A204.1 (cell line): ENCODE measurements around the gene ASB2.

ENCODE experiments used
- FAIRE-seq: peaks from 2 replicates; lab custom pipeline; 2012; peaks lifted over from hg19 to GRCh38; lab: Jason Lieb, UNC

Gene ASB2

GRCh38 chr14:93946541-93947090 lies 29.8 kb downstream of the ASB2 start:
- FAIRE-seq = no peak

- no peak for FAIRE-seq
Measured at GRCh38 chr14:93946104-93946503, 30.3 kb downstream of the ASB2 start.

GRCh38 chr14:93945070-93945399 lies 31.3 kb downstream of the ASB2 start:
- FAIRE-seq = no peak

DNA sequence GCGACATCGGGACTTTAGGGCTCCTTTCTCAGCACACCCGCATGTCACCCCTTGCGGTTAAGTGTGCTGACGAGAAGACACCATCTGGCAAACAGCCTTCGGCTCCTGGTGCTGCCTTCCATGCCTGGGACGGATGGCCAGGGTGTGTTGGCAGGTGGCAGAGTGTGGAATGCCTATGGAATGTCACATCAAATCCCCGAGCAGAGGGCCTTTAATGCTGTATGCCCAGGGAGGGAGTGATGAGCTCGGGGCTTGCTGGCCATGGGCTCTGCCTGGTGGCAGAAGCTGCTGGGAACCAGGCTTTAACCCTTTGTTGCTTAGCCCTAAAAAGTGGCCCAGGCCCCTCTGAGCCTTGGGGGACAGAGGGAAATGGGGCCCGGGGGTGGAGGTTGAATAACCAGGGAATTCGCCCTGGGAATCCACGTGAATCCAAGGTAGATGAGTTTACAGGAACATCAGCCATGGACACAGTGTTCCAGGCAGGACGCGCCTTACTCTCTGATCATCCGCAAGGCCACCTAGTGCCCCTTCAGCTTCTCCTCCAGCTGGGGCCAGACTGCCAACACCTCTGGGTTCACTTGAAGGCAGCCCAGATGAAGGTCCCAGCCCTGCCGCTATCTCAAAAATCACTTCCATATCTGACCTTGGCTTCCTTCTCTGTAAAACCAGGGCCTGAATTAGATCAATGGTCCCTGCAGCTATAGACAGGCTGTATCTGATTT lies 31.9 kb downstream of the ASB2 start:
- FAIRE-seq = no peak

DNA sequence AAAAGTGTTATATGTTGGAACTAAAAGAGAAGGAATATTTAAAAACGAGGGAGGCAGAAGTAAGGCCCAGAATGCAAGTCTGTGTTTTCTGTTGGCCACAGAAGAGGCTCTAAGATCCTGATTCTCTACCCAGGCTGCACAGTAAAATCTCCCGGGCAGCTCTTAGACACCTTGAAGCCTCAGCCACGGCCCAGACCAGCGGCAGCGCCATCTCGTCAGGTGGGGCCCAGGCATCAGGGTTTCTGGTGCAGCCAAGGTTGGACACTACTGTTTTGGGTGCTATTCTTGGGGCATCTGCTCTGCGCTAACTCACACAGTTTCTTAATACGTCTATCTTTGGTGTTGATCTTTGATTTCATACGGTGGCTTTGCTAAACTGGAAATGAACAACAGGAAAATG lies 32.4 kb downstream of the ASB2 start:
- no peak for FAIRE-seq

GRCh38 chr14:93943052-93943451 lies 33.3 kb downstream of the ASB2 start:
- FAIRE-seq = no peak

- FAIRE-seq = no peak
Measured at GRCh38 chr14:93941293-93941910, 35.0 kb downstream of the ASB2 start.

DNA sequence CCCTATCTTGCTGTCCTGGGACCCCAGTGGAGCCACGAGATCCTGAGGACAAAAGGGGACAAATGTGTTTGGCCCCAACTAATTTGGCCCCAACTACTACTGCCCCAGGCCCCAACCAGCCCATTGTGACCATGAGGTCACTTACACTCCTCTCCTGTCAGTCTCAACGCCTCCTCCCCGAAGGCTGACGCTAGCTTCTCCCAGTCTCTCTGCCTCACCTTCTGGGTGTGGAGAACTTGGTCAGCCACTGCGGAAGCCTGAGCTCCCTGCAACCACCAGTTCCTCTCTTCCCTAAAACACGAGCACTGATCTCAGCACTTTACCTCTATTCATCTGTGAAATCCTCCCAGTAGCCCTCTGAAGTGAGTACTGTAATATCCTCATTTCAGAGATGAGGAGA lies 35.9 kb downstream of the ASB2 start:
- FAIRE-seq = no peak

DNA sequence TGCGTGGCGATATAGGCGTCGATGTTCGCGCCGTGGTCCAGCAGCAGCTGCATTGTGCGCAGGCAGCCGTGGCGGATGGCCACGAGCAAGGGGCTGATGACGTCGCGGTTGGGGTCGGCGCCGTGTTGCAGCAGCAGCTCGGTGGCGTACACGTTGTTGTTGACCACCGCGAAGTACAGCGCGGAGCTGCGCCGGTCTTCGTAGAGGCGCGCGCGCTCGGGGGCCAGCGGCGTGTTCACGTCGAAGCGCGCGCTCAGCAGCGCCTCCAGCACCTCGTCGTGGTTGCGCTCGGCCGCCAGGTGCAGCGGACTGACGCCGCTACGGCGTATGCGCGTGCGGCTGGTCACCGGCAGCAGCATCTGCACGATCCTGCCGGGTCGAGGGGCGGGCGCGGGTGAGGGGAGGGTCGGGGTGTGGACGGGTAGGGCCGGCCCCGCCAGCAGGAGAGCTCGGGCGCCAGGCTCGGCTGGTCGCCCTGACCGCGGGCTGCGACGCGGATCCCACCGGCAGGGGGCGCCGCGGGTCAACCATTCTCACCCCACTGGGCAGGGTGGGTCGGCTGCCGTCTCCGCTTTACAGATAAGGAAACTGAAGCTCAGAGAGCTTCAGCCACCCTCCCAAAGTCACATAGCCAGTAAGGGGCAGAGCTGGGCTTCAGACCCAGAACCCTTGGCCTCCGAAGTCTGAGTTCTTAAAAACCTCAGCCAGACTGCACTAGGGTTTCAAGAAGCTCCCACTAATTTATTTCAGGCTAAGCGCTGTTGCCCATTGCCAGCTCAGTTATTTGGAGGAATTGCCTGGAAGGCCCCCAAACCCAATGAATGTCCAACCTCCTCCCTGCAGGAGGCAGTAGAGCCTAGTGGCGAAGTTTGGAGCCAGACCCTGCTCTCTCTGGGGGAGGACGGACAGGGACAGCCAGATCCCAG lies 36.8 kb downstream of the ASB2 start:
- no peak for FAIRE-seq

DNA sequence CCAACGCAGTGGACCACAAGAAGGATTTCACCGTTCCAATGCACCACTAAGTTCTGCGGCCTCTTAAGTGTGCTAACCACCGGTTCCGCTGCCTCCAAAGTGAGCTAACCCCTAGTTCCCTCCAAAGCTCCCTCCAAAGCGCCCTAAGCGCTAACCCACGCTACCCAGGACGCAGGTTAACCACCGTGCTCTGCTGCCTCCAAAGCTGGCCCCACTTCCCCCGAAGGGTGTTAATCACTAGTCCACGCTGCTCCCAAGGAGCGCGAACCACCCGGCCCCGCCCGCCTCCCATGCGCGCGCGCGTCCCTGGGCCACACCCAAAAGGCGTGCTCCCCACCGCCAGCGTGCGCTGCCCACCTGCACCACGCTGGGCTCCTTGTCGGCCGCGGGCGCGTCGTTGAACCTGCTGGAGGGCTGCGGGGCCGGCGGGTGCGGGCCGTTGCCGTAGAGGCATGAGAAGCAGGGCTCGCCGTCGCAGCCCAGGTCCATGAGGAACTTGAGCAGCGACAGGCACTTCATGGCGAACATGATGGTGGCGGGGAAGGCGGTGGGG lies 37.5 kb downstream of the ASB2 start:
- FAIRE-seq = no peak

- no peak for FAIRE-seq
Measured at GRCh38 chr14:93937519-93937918, 38.9 kb downstream of the ASB2 start.

DNA sequence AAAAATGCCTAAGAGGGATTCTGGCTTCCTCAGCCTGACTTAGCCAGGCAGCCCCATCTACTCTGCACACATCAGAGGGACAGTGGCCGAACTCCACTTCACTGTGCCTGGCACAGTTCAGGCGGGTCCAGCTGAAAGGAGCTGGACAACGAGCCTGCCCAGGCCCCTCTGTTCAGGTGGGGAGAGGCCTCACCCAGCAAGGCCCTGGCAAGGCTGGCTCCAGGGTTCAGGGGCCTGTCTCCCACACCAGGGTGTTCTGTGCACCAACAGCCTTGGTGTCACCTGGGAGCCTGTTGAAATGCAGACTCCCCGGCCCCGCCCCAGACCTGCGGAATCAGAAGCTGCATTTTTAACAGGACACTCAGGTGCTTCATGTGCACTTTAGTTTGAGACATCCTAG lies 39.4 kb downstream of the ASB2 start:
- FAIRE-seq = no peak

GRCh38 chr14:93936245-93936644 lies 40.1 kb downstream of the ASB2 start:
- no peak for FAIRE-seq

GRCh38 chr14:93935213-93935612 lies 41.2 kb downstream of the ASB2 start:
- FAIRE-seq = no peak

DNA sequence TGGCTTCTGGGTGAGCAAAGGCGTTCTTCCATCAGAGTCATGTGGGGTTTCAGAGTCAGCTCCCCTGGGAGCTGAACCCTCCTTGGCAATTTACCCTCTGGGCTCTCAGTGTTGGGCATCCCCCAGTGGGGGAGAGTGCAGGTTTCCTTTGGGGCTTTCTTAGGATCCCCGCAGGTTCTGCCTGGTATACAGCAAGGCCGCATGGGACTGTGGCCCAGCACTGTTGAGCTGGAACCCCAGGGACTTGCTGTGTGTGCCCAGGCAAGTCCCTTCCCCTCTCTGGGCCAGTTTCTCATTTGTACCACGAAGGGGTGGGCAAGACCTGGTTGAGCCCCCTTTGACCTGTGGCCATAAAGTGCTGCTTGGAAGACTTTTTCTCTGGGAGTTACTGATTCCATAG lies 43.7 kb downstream of the ASB2 start:
- FAIRE-seq = no peak

DNA sequence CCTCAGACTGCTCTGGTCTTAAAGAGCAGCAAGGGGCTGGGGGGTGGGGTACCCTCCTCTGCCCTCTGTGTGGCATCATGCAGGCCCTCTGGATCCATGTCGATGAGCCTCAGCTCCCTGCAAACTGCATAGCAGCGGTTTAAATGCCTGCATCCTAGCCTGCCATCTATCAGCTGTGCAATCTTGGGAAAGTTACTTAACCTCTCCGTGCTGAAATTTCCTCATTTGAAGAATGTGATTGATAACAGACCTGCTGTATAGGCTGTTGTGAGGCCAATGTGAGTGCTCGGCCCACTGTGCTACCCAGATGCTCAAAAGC lies 45.4 kb downstream of the ASB2 start:
- FAIRE-seq = no peak

DNA sequence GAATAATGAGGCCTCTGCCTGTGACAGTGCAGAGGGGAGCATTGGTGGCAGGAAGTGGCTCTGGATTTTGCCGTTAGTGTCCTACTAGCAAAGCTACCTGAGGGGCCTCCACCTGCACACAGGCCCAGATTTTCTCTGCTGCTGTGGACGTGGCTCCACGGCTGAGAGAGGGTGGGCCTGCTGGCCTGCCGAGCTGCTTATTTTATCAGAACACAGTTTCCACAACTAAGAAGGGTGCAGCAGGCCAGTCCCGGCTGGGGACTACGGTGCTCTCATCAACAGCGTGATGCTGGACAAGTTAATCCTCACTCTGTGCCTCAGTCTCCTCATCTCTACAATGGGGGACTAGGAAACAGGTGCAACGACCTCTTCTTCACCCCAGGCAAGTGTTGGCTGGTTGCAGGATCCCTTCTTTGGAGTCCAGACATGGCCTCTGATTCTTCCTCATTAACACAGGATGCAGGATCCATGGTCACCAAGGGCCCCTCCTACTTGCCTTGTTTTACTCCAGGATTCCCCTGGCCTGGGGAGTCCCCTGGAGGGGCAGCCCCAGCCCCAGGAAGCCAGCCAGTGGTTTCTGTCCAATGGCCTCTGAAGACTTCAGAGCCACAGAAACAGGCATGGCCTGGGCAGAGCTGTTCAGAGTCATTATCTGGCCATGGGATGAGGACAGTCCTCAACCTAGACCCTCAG lies 45.9 kb downstream of the ASB2 start:
- FAIRE-seq = no peak

DNA sequence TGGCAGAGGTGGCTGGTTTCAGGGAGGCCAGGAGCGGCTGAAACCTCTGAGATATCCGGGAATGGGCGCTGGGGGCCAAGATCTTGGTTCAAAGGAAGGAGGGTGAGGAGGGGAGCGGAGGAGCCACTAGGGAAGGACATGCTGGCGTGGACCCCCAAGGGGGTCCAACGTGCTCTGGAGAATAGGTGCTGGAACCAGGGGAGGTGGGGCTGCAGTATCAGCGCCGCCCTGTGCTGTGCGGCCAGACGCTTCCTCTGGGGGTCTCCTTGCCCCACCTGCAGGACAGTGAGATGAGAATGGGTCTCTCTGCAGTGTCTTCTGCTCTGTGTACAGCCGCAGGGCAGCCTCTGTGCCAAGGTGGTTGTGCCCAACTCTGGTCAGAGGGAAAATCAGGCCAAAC lies 46.7 kb downstream of the ASB2 start:
- no peak for FAIRE-seq

DNA sequence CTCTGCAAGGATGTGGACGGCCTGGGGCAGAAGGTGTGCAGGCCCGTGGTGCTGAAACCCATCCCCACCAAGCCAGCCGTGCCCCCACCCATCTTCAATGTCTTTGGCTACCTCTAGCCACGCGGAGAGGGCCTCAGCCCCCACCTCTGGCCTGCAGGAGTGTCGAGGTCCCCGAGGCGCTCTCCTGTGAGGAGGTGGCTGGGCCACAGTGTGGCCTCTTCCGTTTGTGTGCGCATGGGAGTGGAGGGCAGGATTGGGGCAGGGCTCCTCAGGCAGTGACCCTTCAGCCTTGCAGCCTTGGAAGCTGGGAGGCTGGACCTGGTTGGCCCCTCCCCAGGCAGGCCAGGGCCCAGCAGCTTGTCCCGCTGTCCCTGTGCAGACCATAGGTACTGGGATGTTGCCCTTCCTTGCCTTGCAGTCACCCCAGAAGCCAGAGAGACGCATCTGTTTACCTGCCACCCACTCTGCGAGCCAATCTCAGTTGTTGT lies 47.3 kb downstream of the ASB2 start:
- FAIRE-seq = no peak

GRCh38 chr14:93928184-93929047 lies 48.0 kb downstream of the ASB2 start:
- FAIRE-seq = no peak

GRCh38 chr14:93927800-93928145 lies 48.6 kb downstream of the ASB2 start:
- no peak for FAIRE-seq
